LNCAP (cell line): ENCODE results near the gene MGST2.

Source experiments
- TF ChIP-seq, protein P1 (sequence below): fragments of 450-650 bp; IDR thresholded peaks from 2 replicates; pipeline ENCODE4 v1.5.1; 2017; ENCODE audit warnings: mild to moderate bottlenecking

Gene MGST2

DNA sequence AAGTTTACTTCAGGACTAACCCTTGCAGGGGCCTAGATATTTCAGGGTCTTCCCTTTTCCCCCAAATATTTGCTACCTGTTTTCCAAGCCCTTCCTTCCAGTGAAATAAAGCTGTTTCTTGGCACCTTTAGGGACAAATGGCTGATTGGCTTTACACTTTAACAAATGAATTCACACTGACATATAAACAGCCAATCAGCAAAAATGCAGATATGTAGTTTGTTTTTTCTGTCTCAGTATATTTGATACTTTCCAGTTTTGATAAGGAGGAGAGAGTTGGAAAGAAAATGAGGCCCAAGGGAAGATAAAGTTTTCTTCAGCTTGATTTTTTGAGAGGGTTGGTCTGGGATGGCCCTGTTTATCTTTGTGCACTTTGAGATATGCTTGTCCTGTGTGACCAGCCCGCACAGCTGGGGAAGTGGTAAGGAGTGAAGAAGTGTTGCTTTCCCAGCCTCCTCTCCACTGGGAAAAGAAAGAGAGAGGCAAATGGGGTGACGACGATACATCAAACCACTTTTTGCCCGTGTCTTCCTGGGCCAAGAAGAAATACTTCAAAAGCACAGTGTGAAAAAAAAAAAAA, 67.5 kb downstream of the MGST2 start:
- TF ChIP-seq, protein P1, sequence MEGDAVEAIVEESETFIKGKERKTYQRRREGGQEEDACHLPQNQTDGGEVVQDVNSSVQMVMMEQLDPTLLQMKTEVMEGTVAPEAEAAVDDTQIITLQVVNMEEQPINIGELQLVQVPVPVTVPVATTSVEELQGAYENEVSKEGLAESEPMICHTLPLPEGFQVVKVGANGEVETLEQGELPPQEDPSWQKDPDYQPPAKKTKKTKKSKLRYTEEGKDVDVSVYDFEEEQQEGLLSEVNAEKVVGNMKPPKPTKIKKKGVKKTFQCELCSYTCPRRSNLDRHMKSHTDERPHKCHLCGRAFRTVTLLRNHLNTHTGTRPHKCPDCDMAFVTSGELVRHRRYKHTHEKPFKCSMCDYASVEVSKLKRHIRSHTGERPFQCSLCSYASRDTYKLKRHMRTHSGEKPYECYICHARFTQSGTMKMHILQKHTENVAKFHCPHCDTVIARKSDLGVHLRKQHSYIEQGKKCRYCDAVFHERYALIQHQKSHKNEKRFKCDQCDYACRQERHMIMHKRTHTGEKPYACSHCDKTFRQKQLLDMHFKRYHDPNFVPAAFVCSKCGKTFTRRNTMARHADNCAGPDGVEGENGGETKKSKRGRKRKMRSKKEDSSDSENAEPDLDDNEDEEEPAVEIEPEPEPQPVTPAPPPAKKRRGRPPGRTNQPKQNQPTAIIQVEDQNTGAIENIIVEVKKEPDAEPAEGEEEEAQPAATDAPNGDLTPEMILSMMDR = no peak

- TF ChIP-seq, protein P1 = no peak
These were observed 68.7 kb downstream of the MGST2 start for GRCh38 chr4:139734201-139734874.

DNA sequence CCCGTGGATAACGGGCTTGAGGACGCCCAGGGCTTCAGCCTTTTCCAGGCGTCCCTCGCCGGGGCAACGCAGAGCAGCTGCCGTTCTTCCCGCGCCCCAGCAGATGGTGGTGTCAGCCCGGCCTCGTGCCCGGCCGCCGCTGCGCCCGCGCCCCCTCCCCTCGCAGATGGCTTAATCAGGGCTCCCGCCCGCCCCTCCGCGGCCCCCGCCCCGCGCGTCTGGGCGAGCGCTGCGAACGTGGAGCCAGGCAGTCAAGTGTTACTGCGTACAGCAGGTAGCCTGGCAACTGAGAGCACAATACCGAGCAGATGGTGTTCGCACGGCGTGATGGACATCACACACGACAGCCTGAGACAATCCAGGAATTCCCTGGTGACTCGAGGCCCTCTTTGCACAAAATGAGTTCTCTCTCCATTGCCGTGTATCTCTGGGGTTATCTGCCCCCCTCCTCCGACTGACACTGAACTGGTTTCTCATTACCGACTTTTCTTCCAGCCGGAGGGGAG, 69.3 kb downstream of the MGST2 start:
- TF ChIP-seq, protein P1 = peak; percentile 70

DNA sequence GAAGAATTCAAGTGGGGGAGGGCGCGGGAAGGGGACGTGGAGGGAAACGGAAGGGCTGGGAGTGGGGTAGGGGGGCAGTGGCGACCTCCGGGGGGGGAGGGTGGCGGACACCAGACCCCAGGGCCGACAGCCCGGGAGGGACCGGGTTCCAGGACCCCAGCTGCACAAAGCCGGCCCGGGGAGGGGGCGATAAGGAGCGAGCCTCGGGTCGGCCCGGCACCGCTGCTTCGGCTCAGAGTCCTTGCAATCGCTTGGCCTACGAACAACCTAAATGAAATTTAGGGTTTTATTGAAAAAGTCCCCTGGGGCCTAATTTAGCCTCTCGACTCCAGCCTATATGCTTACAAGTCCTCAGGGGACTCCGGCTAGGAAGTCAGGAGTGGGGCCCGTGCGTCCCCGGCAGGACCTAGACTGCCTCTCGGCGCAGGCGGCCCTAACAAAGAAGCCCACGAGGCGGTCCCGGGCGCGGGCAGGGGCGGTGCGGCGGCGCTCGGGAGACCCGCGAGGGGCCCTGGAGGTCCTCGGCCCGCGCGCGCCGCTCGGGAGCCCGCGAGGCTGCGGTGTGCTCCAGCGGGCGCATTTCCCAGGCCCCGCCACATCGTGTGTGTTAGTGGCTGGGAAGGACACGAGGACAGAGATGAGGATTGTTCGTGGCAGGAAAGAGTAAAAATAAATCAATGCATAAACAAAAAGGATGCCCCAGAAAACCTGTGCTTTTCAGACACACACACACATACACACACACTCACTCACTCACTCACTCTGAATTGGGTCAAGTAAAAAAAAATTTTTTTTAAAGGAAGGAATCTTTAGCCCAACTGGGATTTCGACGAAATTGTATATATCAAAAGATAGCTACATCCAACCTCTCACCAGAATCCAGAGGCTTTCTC, 70.0 kb downstream of the MGST2 start:
- TF ChIP-seq, protein P1 = no peak

DNA sequence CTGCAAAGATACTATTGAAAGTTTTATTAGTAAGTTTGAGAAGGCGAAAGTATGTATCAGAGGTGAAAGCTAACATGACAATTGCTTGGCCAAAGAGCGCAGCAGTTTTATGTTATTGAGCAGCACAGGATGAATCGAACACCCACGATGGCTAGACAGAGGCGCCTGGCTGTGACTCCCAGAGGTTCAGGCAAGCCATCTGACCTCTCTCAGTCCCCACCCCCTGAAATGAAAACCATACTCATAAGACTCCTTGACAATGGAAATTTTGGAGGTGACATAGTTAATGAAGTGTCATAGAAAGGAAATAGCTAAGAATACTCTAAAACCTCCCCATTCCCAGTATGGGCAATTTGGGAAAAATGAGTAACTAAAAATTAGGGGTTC, 70.6 kb downstream of the MGST2 start:
- TF ChIP-seq, protein P1 = no peak

DNA sequence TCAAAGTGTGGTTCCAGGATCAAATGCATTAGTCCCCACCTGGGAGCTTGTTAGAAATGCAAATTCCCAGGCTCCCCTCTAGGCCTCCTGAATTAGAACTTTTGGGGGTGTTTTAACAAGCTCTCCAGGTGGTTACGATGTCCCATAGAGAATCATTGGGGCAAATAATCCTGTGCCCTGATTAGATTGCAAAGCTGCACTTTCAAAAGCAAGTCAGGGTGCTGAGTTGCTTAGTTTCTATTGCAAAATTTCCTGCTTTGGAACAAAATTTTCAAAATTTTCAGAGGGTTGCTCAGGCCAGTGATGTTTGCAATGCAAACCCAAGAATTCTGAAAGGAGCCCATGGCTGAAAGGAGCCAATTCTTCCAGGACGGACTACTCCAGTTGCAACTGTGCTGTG, 71.0 kb downstream of the MGST2 start:
- TF ChIP-seq, protein P1 = no peak

GRCh38 chr4:139738846-139739613, 73.4 kb downstream of the MGST2 start:
- TF ChIP-seq, protein P1 = no peak
